Keratinocyte (primary cell): ENCODE results near the gene CAPZB. TPM values are rescaled to one million over a fixed set of nuclear protein-coding genes. Genes with fewer than 3 reads are reported as not detected.

Experiments
- DNase-seq: peaks from one replicate; pipeline ENCODE4 v3.0.0-alpha.2; 2011; ENCODE audit warnings: low read depth, missing footprints, low spot score
- FAIRE-seq: peaks from 2 replicates; lab custom pipeline; 2011; peaks lifted over from hg19 to GRCh38; lab: Jason Lieb, UNC
- H2AFZ ChIP-seq: 2 replicates; pipeline ENCODE4 v1.6.0; 2012; ENCODE audit warnings: low read length, control low read depth, inconsistent platforms; ENCODE audit not compliant: control insufficient read depth
- H3K27ac ChIP-seq: 2 replicates; pipeline ENCODE4 v1.5.1; 2011; ENCODE audit warnings: low read length; ENCODE audit not compliant: control insufficient read depth, insufficient read depth
- H3K27me3 ChIP-seq: 3 replicates; pipeline ENCODE4 v1.6.0; 2011; ENCODE audit warnings: low read length; ENCODE audit not compliant: control insufficient read depth, insufficient read depth; ENCODE audit errors: extremely low read depth
- H3K36me3 ChIP-seq, 2 experiments: 2 replicates in 1 of 2; 3 replicates in 1 of 2; pipeline ENCODE4 v1.5.1; 2011; ENCODE audit warnings: low read length in 2 of 2, mild to moderate bottlenecking in 1 of 2; ENCODE audit not compliant: control insufficient read depth in 2 of 2, insufficient read depth in 2 of 2; ENCODE audit errors: extremely low read depth in 1 of 2
- H3K4me1 ChIP-seq: 3 replicates; pipeline ENCODE4 v1.5.1; 2011; ENCODE audit warnings: low read length; ENCODE audit not compliant: control insufficient read depth, insufficient read depth; ENCODE audit errors: extremely low read depth
- H3K4me2 ChIP-seq: 3 replicates; pipeline ENCODE4 v1.6.0; 2011; ENCODE audit warnings: low read depth, low read length; ENCODE audit not compliant: control insufficient read depth, insufficient read depth; ENCODE audit errors: extremely low read depth
- H3K4me3 ChIP-seq, 3 experiments: fragments of 200-600 bp in 1 of 3; sonication (generic) in 1 of 3; 2 replicates in 2 of 3; 3 replicates in 1 of 3; pipeline ENCODE4 v1.5.1; 2011 to 2016; ENCODE audit warnings: low read length in 3 of 3, mild to moderate bottlenecking in 3 of 3, control low read depth in 2 of 3, inconsistent platforms in 1 of 3, low read depth in 1 of 3, mixed read lengths in 1 of 3, mixed run types in 1 of 3, moderate library complexity in 1 of 3; ENCODE audit not compliant: control insufficient read depth in 2 of 3, insufficient read depth in 2 of 3; ENCODE audit errors: extremely low read depth in 1 of 3
- H3K79me2 ChIP-seq: 2 replicates; pipeline ENCODE4 v1.6.0; 2012; ENCODE audit warnings: low read length; ENCODE audit not compliant: control insufficient read depth, insufficient read depth
- H3K9ac ChIP-seq: 3 replicates; pipeline ENCODE4 v1.6.0; 2011; ENCODE audit warnings: low read length; ENCODE audit not compliant: control insufficient read depth, insufficient read depth; ENCODE audit errors: extremely low read depth
- H3K9me1 ChIP-seq: 3 replicates; pipeline ENCODE4 v1.6.0; 2011; ENCODE audit warnings: low read length; ENCODE audit not compliant: control insufficient read depth, insufficient read depth; ENCODE audit errors: extremely low read depth
- H3K9me3 ChIP-seq: 2 replicates; pipeline ENCODE4 v1.5.1; 2012; ENCODE audit warnings: low read depth, low read length; ENCODE audit not compliant: control insufficient read depth
- H4K20me1 ChIP-seq: 3 replicates; pipeline ENCODE4 v1.6.0; 2011; ENCODE audit warnings: low read length; ENCODE audit not compliant: control insufficient read depth, insufficient read depth; ENCODE audit errors: extremely low read depth
- CTCF ChIP-seq, 3 experiments: IDR thresholded peaks in 1 of 3; conservative IDR thresholded peaks in 1 of 3; optimal IDR thresholded peaks in 1 of 3; 2 replicates in 2 of 3; 3 replicates in 1 of 3; pipeline versions ENCODE3 to v1.5.1; 2011; ENCODE audit warnings: low read length in 3 of 3, mild to moderate bottlenecking in 3 of 3, moderate library complexity in 2 of 3, control low read depth in 1 of 3, inconsistent platforms in 1 of 3; ENCODE audit not compliant: insufficient read depth in 2 of 3; ENCODE audit errors: extremely low read depth in 1 of 3
- EZH2 ChIP-seq: IDR thresholded peaks from one replicate; pipeline ENCODE4 v1.6.1; 2012; ENCODE audit warnings: inconsistent platforms, mild to moderate bottlenecking, low read length, moderate library complexity
- dilution Hi-C: fragments of 300-500 bp; cut with MboI; formaldehyde crosslinking; loops from one replicate; pipeline ENCODE4 v1.7.0; 2020; ENCODE audit warnings: low sequenced_read_pairs; ENCODE audit not compliant: extremely low pct_ligation_motif_present
- polyA plus RNA-seq, 5 experiments: library from polyadenylated mRNA; depleted of rRNA in 3 of 5; stranded (reverse) in 3 of 5; stranded (forward) in 1 of 5; unstranded in 1 of 5; fragments of >200 nt; gene quantifications; 1 replicate in 1 of 5; 2 replicates in 3 of 5; 3 replicates in 1 of 5; pipeline versions ENCODE4 v1.2.1 to v1.2.3, GENCODE V29; 2011 to 2012; ENCODE audit warnings: missing spikeins in 2 of 5, low read depth in 1 of 5, low replicate concordance in 1 of 5

The CAPZB gene
- polyA plus RNA-seq, 1 donor (not counting 4 experiments of a cell fraction or from before 2014, with no cell fraction given), result 193 TPM

GRCh38 chr1:19376428-19377372, 108.6 kb downstream of the CAPZB start:
- Histone ChIP-seq H3K79me2 (no peaks in the 10 kb centered on the region), H3K4me3 (no peak overlapping the region), H3K27me3 (no peaks in the 10 kb centered on the region), H3K9me3 (no peaks in the 10 kb centered on the region), H3K36me3 (peaks cover 37 to 40% of the 10 kb centered on the region in 2 experiments), H3K4me2 (no peak overlapping the region), H3K9me1 (no peaks in the 10 kb centered on the region), H3K4me1 (no peaks in the 10 kb centered on the region), H3K9ac (no peak overlapping the region), H4K20me1 (no peaks in the 10 kb centered on the region), H3K27ac (no peak overlapping the region), H2AFZ (no peak overlapping the region)
- FAIRE-seq (no peak), DNase-seq (no peak)
- dilution Hi-C loops, result no loop called here
- TF ChIP-seq CTCF (optimal IDR thresholded peaks at IDR 0.05 in 1 of 3, IDR thresholded peaks at IDR 0.05 in 1 of 3, conservative IDR thresholded peaks at IDR 0.05 in 1 of 3; ENCODE audit: extremely low read depth in 1 of 3, insufficient read depth in 2 of 3, low read length in 3 of 3) (no peak), EZH2 (no peak)

- Histone ChIP-seq H3K9me1 (no peaks in the 10 kb centered on the region), H3K4me1 (no peaks in the 10 kb centered on the region), H3K9me3 (no peaks in the 10 kb centered on the region), H3K4me2 (no peak overlapping the region), H4K20me1 (no peaks in the 10 kb centered on the region), H2AFZ (no peak overlapping the region), H3K9ac (no peak overlapping the region), H3K27ac (no peak overlapping the region), H3K36me3 (peaks cover 37 to 38% of the 10 kb centered on the region in 2 experiments), H3K79me2 (peaks cover under 1% of the 10 kb centered on the region), H3K4me3 (no peak overlapping the region), H3K27me3 (no peaks in the 10 kb centered on the region)
- FAIRE-seq (no peak), DNase-seq (no peak)
- dilution Hi-C loops, result no loop called here
- TF ChIP-seq CTCF (optimal IDR thresholded peaks at IDR 0.05 in 1 of 3, IDR thresholded peaks at IDR 0.05 in 1 of 3, conservative IDR thresholded peaks at IDR 0.05 in 1 of 3; ENCODE audit: extremely low read depth in 1 of 3, insufficient read depth in 2 of 3, low read length in 3 of 3) (no peak), EZH2 (no peak)
Observed at GRCh38 chr1:19375631-19376400, 109.5 kb downstream of the CAPZB start.
